Left hindlimb (tissue), 1 donor: ENCODE data around the gene GTF2B.
"Not testable (repeated sequence)": the region's sequence is repeated elsewhere in the genome, so short reads cannot be mapped to it uniquely, and the experiment has no call there.

ENCODE experiments used
- DNase-seq: peaks from one replicate; pipeline ENCODE4 v3.0.0-alpha.2; 2018

GTF2B gene, protein sequence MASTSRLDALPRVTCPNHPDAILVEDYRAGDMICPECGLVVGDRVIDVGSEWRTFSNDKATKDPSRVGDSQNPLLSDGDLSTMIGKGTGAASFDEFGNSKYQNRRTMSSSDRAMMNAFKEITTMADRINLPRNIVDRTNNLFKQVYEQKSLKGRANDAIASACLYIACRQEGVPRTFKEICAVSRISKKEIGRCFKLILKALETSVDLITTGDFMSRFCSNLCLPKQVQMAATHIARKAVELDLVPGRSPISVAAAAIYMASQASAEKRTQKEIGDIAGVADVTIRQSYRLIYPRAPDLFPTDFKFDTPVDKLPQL

DNA sequence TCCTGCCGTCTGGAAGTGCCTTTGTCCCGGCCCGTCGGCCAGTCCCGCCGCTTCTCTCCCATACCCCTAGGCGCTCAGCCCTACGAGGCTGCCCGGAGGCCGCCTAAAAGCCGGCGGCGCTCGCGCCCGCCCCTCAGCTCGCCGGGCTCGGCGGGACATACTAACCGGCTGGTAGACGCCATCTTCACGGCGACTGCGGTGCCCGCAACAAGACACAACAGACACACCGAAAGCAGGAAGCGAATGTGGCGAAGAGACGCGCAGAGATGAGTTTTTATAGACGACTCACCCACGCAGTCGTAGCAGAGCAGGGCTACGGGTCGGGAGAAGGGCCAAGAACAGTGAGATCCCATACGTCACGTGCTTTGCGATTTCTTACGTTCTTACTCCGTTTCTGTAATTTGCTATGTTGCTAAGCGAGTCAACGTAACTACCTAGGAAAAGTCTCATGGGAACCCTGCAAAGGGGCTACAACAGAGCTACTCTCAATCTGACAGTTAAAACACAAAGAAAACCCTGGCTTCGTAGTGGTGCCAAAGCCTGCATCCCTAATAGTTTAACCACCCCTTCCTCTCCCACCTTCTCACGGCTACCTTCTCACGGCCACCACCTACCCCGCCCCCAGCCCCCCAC lies at the start of gene GTF2B:
TSS of gene GTF2B (minus strand) at position 250 of the 633 bp plus-strand sequence. CDS start at position 182, 68 bp downstream.
- peak; percentile 94 for DNase-seq

- DNase-seq: not testable (repeated sequence)
Observed at GRCh38 chr1:88938528-88938927, 47.2 kb upstream of the GTF2B start.

DNA sequence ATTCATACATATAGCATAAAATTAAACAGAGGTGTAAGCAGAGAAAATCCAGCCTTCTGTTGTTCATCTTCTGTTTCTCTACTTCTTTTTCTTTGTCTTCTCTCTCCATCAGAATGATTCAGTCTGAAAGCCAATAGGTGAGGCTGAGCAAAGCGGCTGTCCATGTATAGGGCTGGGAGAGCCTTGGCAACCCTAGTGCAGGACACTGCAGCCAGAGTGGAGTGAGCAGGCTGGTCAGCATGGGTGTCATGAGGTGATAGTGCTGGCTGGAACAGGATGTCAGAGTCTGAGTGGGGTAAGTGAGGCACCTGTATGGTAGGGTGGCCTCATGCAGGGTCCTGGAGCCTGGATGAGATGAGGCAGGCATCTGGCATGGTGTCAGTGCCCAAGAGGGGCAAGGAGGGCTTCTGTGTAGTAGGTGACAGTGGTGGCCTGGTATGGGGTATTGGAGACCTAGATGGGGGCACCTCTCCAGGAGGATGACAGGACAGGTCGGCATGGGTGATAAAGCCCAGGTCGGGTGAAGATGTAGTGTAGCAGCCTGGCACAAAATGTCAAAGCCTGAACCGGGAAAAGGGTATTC lies 45.5 kb upstream of the GTF2B start:
- DNase-seq: no peak

GRCh38 chr1:88936223-88936523 lies 44.8 kb upstream of the GTF2B start:
- DNase-seq: no peak

DNA sequence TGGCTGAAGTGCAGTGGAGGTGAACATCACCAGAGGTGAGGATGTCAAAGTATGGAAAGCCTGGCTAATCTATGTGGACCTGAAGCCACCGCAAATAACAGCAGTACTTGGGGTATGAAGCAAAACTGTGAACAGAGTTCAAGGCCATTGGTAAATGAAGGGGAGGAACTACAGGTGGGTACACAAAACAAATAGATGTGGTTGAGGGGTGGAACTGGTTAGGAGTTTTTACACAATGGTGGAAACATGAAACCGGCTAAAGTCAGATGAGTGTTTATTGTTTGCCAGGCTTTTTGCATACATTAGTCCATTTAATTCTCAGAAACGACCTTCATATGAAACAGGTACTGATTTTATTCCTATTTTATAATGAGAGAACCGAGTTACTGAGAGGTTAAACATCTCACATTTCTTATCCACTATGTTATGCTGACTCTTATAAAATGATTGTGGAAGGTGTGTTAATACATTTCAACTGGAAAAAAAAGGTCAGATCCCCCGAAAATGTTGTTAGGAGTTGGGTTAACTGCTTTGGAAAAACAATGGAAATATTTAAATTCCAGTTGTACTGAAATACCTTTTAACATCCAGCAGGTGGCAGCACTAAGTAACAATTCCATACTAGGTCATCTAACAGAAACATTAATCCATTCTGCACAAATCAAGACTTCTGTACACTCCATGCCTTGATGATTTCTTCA lies 44.3 kb upstream of the GTF2B start:
- no peak for DNase-seq

- not testable (repeated sequence) for DNase-seq
Observed at GRCh38 chr1:88930176-88930575, 38.8 kb upstream of the GTF2B start.

DNA sequence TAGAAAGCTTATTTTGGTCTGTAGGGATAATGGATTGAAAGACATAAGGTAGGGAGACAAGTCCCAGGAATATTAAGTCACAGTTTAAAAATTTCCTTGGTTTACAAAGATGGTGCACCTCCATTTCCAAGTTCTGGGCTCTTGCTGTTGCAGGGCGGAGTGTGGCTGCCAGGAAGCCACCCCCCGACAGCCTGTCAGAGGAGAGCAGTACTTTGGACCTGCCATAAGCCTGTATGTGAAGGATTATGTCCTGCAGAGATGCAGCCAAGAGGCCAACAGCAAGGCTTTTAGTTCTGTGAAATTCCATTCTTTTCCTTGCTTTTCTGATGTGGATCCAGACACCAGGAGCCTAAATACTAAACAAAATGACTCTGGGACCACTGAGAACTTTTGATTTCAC lies 31.9 kb upstream of the GTF2B start:
- no peak for DNase-seq

- DNase-seq: no peak
Observed at GRCh38 chr1:88922214-88922613, 30.8 kb upstream of the GTF2B start.

DNA sequence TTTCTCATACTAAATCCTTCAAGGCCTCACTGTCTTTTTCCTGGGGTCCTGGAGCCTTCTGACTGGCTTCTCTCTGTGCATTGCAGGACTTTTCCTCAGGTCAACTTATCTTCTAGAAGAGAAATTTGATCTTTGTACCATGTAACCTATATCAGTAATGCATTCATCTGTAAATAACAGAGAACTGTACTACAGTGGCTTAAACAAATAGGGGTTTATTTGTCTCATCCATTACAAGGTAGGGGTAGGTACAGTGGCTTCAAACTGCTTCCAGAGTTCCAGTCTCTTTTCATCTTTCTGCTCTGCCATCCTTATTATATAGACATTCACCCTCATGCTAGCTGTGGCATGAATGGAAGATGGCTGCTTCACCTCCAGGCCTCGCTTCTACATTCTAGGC lies 29.5 kb upstream of the GTF2B start:
- no peak for DNase-seq

DNA sequence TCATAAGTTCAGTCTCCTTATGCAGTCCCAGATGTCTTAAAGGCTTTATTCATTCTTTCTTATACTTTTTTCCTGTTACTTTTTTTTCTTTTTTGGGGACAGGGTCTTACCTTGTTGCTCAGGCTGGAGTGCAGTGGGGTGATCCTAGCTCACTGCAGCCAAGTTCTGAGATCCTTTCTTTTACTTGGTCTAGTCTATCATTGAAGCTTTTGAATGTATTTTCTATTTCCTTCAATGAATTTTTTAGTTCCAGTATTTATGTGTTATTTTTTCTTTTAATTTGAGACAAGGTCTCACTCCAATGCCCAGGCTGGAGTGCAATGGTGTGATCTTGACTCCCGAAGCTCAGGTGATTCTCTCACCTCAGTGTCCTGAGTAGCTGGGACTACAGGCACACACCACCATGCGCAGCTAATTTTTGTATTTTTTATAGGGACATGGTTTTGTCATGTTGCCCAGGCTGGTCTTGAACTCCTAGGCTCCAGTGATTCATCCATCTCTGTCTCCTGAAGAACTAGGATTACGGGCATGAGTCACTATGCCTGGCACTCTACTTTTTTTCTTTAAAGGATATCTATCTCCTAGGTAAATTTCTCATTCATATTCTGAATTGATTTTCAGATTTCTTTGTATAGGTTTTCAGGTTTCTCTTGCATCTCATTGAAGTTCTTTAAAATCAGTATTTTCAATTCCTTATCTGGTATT lies 26.1 kb upstream of the GTF2B start:
- DNase-seq: no peak

GRCh38 chr1:88916883-88917282 lies 25.5 kb upstream of the GTF2B start:
- DNase-seq: no peak

GRCh38 chr1:88911800-88912199 lies 20.4 kb upstream of the GTF2B start:
- DNase-seq: not testable (repeated sequence)

GRCh38 chr1:88911161-88911560 lies 19.8 kb upstream of the GTF2B start:
- DNase-seq: no peak

- DNase-seq: no peak
Observed at GRCh38 chr1:88910401-88910800, 19.0 kb upstream of the GTF2B start.

GRCh38 chr1:88900883-88901282 lies 9.5 kb upstream of the GTF2B start:
- DNase-seq: no peak

- DNase-seq: no peak
Observed at GRCh38 chr1:88897070-88897730, 5.8 kb upstream of the GTF2B start.

- DNase-seq: no peak
Observed at GRCh38 chr1:88892357-88892877, 1.1 kb upstream of the GTF2B start.

GRCh38 chr1:88891951-88892340 lies 579 bp upstream of the GTF2B start:
- DNase-seq: no peak

DNA sequence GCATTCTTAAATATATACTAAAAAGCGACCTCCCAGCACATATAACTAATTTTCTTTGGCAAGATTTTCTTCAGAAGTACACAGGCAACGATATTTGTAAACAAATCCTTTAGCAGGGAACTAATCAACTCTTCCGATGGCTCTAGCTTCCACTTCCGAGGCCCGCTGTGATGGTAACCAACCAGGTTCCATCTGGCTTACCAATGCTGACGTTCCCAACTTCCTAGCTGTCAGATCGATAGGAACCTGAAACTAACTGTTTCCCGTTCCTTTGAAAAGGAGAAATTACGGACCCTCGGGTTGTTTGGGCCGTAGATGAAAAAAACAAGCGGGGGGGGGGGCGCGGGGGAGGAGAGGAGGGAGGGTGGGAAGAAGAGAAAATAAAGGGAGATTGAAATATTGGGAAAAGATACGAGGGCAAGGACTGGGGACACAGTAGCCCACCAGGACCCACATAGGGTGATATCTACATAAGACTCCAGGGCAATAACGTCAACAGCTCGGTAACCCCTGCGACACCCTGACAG lies 513 bp downstream of the GTF2B start:
- DNase-seq: no peak

DNA sequence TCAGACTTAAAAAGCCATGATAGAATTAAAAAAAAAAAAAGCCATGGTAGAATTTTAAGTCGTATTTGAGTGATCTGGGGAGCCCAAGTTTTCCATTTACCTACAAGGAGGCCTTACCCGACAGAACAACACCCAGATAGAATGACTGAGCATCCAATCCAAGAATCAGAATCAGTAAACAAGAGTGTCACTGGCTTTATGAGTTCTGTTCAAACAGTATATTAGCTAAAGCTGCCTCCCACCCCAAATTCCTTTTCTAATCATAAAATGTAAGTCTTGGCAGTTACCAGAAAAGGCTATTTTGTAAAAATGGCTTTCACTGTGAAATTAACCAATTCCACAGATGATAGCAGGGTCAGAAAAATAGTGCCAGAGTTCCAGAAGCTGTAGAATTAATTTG lies 1.2 kb downstream of the GTF2B start:
- no peak for DNase-seq

DNA sequence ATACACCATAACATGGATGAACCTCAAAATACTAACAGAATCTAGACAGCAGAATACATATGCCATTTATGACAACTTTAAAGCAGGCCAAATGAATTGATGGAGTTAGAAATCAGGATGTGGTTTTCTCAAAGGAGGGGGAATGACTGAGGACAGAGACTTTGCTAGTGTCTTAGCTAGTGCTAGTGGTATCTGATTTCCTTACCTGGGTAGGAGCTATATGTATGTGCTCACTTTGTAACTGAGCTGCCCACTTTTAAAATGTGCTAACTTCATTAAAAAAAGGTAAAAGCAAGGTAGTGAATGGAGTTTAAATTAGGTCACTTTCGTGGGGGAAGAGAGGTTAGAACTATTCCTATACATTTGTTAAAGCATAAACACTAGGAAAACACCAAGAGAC lies 2.6 kb downstream of the GTF2B start:
- no peak for DNase-seq

DNA sequence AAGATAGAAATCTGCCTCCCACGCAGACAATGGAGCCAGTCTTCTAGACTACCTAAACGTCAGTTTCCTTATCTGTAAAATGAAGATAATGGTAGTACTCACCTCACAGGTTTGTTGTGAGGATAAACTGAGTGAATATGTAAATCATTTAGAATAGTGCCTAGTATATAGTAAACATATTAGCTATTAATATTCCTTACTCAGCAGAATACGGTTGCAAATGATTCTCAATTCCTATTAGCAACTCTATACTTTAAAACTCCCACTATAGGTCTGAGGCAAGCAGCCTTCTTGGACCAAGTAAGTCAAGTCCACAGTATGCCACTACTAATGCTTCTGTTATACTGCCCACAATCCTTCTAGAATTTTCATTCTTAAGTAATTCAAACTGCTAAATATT lies 5.4 kb downstream of the GTF2B start:
- DNase-seq: no peak
